Smooth muscle cell of the brain vasculature (primary cell): ENCODE results near the gene CMPK1.
"Not testable (repeated sequence)": the region's sequence is repeated elsewhere in the genome, so short reads cannot be mapped to it uniquely, and the experiment has no call there.

Source experiments
- DNase-seq: peaks from one replicate; pipeline ENCODE4 v3.0.0-alpha.2; 2012; ENCODE audit warnings: low read depth, low spot score

The CMPK1 gene

GRCh38 chr1:47333578-47333921 is at the start of gene CMPK1:
Gene CMPK1 (plus strand): TSS chr1:47333790. CDS start chr1:47333946, 156 bp downstream.
- peak; percentile 54 for DNase-seq

- DNase-seq, result not testable (repeated sequence)
Observed at GRCh38 chr1:47288116-47288515, 45.5 kb upstream of the CMPK1 start.

GRCh38 chr1:47294863-47295262 is 38.7 kb upstream of the CMPK1 start:
- DNase-seq, result not testable (repeated sequence)

GRCh38 chr1:47295579-47295978 is 38.0 kb upstream of the CMPK1 start:
- no peak for DNase-seq

- no peak for DNase-seq
Observed at GRCh38 chr1:47298025-47298699, 35.4 kb upstream of the CMPK1 start.

GRCh38 chr1:47302472-47302871 is 31.1 kb upstream of the CMPK1 start:
- no peak for DNase-seq

GRCh38 chr1:47309427-47309826 is 24.2 kb upstream of the CMPK1 start:
- DNase-seq, result no peak

- peak; percentile 100 for DNase-seq
Observed at GRCh38 chr1:47313915-47314664, 19.5 kb upstream of the CMPK1 start, which contains the start of gene STIL. Gene STIL (minus strand): TSS chr1:47314147. CDS start chr1:47310319, 3,828 bp downstream.

GRCh38 chr1:47317841-47318240 is 15.7 kb upstream of the CMPK1 start:
- DNase-seq, result no peak

- not testable (repeated sequence) for DNase-seq
Observed at GRCh38 chr1:47319968-47320367, 13.6 kb upstream of the CMPK1 start.

- DNase-seq, result no peak
Observed at GRCh38 chr1:47323599-47324031, 10.0 kb upstream of the CMPK1 start.

- no peak for DNase-seq
Observed at GRCh38 chr1:47324682-47325081, 8.9 kb upstream of the CMPK1 start.

- no peak for DNase-seq
Observed at GRCh38 chr1:47325528-47325927, 8.1 kb upstream of the CMPK1 start.

- DNase-seq, result no peak
Observed at GRCh38 chr1:47326271-47326670, 7.3 kb upstream of the CMPK1 start.

- no peak for DNase-seq
Observed at GRCh38 chr1:47328992-47329391, 4.6 kb upstream of the CMPK1 start.

- no peak for DNase-seq
Observed at GRCh38 chr1:47330212-47330611, 3.4 kb upstream of the CMPK1 start.

GRCh38 chr1:47331875-47332274 is 1.7 kb upstream of the CMPK1 start:
- DNase-seq, result no peak

GRCh38 chr1:47332779-47333577 is 612 bp upstream of the CMPK1 start:
- no peak for DNase-seq

GRCh38 chr1:47333922-47334764 is 553 bp downstream of the CMPK1 start:
- peak; percentile 46 for DNase-seq

- DNase-seq, result no peak
Observed at GRCh38 chr1:47334765-47335435, 1.3 kb downstream of the CMPK1 start.

- DNase-seq, result no peak
Observed at GRCh38 chr1:47337350-47337749, 3.8 kb downstream of the CMPK1 start.
